Measurements from ENCODE around the gene CNN2. TPM values are rescaled to one million over a fixed set of nuclear protein-coding genes. Genes with fewer than 3 reads are reported as not detected.

CNN2 gene
- total RNA-seq, 1 donor from 2014 or later: 314 TPM

GRCh38 chr19:1066748-1067340, 40.4 kb downstream of the CNN2 start, which contains the start of gene ARHGAP45:
ARHGAP45 (plus strand) TSS chr19:1067167; CDS start chr19:1067406, 239 bp downstream.
- Histone ChIP-seq H3K27me3 (ENCODE audit: control insufficient read depth, insufficient read depth, low read length) (peaks cover 47% of the 10 kb centered on the region), H3K36me3 (ENCODE audit: control insufficient read depth, insufficient read depth, low read length) (no peaks in the 10 kb centered on the region), H3K4me3 (ENCODE audit: low read depth, low read length) (peak within 1 kb of the TSS; percentile 18)
- DNase-seq (ENCODE audit: low read depth): no peak
- TF ChIP-seq, protein P1, sequence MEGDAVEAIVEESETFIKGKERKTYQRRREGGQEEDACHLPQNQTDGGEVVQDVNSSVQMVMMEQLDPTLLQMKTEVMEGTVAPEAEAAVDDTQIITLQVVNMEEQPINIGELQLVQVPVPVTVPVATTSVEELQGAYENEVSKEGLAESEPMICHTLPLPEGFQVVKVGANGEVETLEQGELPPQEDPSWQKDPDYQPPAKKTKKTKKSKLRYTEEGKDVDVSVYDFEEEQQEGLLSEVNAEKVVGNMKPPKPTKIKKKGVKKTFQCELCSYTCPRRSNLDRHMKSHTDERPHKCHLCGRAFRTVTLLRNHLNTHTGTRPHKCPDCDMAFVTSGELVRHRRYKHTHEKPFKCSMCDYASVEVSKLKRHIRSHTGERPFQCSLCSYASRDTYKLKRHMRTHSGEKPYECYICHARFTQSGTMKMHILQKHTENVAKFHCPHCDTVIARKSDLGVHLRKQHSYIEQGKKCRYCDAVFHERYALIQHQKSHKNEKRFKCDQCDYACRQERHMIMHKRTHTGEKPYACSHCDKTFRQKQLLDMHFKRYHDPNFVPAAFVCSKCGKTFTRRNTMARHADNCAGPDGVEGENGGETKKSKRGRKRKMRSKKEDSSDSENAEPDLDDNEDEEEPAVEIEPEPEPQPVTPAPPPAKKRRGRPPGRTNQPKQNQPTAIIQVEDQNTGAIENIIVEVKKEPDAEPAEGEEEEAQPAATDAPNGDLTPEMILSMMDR (IDR thresholded peaks at IDR 0.05; ENCODE audit: insufficient read depth, low read length, poor library complexity, severe bottlenecking): no peak

GRCh38 chr19:1067341-1067957, 41.0 kb downstream of the CNN2 start:
- no peaks in the 10 kb centered on the region for H3K36me3 ChIP-seq (ENCODE audit: control insufficient read depth, insufficient read depth, low read length)
- peak overlapping the region; percentile 18 for H3K4me3 ChIP-seq (ENCODE audit: low read depth, low read length)
- DNase-seq (ENCODE audit: low read depth): no peak
- H3K27me3 ChIP-seq (ENCODE audit: control insufficient read depth, insufficient read depth, low read length): peaks cover 47% of the 10 kb centered on the region
- TF ChIP-seq, protein P1 (IDR thresholded peaks at IDR 0.05; ENCODE audit: insufficient read depth, low read length, poor library complexity, severe bottlenecking): no peak

- H3K27me3 ChIP-seq (ENCODE audit: control insufficient read depth, insufficient read depth, low read length): peaks cover 47% of the 10 kb centered on the region
- DNase-seq (ENCODE audit: low read depth): no peak
- H3K36me3 ChIP-seq (ENCODE audit: control insufficient read depth, insufficient read depth, low read length): no peaks in the 10 kb centered on the region
- TF ChIP-seq, protein P1 (IDR thresholded peaks at IDR 0.05; ENCODE audit: insufficient read depth, low read length, poor library complexity, severe bottlenecking): no peak
- no peak overlapping the region for H3K4me3 ChIP-seq (ENCODE audit: low read depth, low read length)
These were observed 41.9 kb downstream of the CNN2 start for GRCh38 chr19:1068009-1069001.

- DNase-seq (ENCODE audit: low read depth): no peak
- peaks cover 39% of the 10 kb centered on the region for H3K27me3 ChIP-seq (ENCODE audit: control insufficient read depth, insufficient read depth, low read length)
- no peaks in the 10 kb centered on the region for H3K36me3 ChIP-seq (ENCODE audit: control insufficient read depth, insufficient read depth, low read length)
- no peak overlapping the region for H3K4me3 ChIP-seq (ENCODE audit: low read depth, low read length)
- TF ChIP-seq, protein P1 (IDR thresholded peaks at IDR 0.05; ENCODE audit: insufficient read depth, low read length, poor library complexity, severe bottlenecking): no peak
These were observed 42.8 kb downstream of the CNN2 start for GRCh38 chr19:1069009-1069779.

DNA sequence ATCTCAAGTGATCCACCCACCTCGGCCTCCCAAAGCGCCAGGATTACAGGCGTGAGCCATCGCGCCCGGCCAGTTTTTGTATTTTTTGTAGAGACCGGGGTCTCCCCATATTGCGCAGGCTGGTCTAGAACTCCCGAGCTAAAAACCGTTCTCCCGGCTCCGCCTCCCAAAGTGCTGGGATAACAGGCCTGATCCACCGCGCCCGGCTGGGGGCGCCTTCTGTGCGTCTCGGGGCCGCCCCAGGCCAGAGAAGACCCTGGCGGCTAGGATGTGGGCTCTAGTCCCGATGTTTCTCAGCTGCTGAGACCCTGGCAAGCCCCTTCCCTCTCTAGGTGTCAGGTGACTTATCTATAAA, 44.1 kb downstream of the CNN2 start:
- Histone ChIP-seq H3K27me3 (ENCODE audit: control insufficient read depth, insufficient read depth, low read length) (peaks cover 36% of the 10 kb centered on the region), H3K36me3 (ENCODE audit: control insufficient read depth, insufficient read depth, low read length) (no peaks in the 10 kb centered on the region), H3K4me3 (ENCODE audit: low read depth, low read length) (no peak overlapping the region)
- no peak for DNase-seq (ENCODE audit: low read depth)
- TF ChIP-seq, protein P1 (IDR thresholded peaks at IDR 0.05; ENCODE audit: insufficient read depth, low read length, poor library complexity, severe bottlenecking): peak; percentile 35

All from kidney epithelial cell (primary cell).